ENCODE results near the gene PRMT7. TPM values are rescaled to one million over a fixed set of nuclear protein-coding genes. Genes with fewer than 3 reads are reported as not detected.

Gene PRMT7
- total RNA-seq, 1 donor, result 42.7 TPM

DNA sequence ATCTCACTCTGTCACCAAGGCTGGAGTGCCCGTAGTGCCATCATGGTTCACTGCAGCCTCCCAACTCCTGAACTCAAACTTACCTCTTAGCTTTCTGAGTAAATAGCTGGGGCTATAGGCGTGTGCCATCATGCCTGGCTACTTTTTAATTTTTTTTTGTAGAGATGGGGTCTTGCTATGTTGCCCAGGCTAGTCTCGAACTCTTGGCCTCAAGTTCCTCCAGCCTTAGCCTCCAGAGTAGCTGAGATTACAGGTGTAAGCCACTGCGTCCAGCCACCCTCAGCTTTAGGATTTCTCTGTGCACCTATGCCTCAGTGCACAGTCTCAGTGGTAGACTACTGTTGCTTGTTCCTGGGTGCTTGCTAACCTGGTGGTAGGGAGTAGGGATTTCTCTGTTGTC lies 41.0 kb upstream of the PRMT7 start:
- H3K4me3 ChIP-seq (ENCODE audit: low read depth, low read length), result no peak overlapping the region
- TF ChIP-seq, protein P1, sequence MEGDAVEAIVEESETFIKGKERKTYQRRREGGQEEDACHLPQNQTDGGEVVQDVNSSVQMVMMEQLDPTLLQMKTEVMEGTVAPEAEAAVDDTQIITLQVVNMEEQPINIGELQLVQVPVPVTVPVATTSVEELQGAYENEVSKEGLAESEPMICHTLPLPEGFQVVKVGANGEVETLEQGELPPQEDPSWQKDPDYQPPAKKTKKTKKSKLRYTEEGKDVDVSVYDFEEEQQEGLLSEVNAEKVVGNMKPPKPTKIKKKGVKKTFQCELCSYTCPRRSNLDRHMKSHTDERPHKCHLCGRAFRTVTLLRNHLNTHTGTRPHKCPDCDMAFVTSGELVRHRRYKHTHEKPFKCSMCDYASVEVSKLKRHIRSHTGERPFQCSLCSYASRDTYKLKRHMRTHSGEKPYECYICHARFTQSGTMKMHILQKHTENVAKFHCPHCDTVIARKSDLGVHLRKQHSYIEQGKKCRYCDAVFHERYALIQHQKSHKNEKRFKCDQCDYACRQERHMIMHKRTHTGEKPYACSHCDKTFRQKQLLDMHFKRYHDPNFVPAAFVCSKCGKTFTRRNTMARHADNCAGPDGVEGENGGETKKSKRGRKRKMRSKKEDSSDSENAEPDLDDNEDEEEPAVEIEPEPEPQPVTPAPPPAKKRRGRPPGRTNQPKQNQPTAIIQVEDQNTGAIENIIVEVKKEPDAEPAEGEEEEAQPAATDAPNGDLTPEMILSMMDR (IDR thresholded peaks at IDR 0.05; ENCODE audit: insufficient read depth, low read depth, low read length), result no peak
- no peak for DNase-seq (ENCODE audit: low read depth)

DNA sequence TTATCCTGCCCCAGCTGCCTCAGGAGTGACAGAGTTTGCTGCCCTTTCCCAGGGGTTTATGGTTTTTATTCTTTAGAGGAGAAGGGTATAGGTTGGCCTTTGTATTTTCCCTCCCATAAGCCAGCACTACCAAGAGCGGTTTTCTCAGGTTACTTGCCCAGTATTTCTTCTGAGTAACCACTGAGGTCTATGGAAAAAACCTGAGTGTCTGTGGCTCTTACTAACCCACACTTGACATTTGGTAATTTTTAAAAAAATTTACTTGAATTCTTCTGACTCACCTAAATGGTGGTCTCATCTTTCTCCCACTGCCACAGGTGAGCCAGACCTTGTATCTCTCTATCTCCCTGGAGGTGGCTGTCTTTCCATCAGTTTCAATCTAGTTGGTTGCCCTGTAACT lies 40.5 kb upstream of the PRMT7 start:
- H3K4me3 ChIP-seq (ENCODE audit: low read depth, low read length), result no peak overlapping the region
- DNase-seq (ENCODE audit: low read depth), result no peak
- TF ChIP-seq, protein P1 (IDR thresholded peaks at IDR 0.05; ENCODE audit: insufficient read depth, low read depth, low read length), result no peak

DNA sequence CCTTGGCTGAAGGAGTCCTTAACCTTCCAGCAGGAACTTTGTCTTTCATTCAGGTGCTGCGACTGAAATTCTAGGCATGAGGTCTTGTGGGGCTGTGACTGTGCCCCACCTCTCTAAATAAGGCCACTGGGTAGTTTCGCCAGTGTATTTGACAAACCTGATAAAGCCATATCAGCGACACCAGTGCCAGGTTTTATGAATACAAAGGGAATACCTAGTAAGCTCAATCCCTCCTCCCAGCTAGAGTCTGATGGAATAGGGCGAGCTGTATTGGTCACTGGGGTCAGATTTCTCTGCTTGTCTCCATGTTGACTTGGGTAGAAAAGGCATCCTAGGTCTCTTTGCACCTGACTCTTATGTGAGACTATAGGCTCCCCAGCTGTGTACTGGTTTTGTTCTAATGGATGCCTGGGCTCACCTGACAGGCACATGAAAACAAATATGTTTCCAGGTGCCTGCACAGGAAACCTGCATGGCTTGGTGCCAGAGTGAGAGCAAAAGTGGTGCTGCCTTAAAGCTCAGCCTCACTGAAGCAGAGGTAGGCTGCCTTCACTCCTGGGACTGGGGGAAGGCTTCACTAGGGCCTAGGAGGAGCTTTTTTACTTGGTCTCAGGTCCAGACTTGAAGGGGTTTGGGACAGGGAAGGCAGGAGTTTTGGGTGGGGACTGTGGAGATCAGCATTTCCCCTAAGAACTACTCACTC lies 38.2 kb upstream of the PRMT7 start:
- TF ChIP-seq, protein P1 (IDR thresholded peaks at IDR 0.05; ENCODE audit: insufficient read depth, low read depth, low read length), result no peak
- H3K4me3 ChIP-seq (ENCODE audit: low read depth, low read length), result no peak overlapping the region
- no peak for DNase-seq (ENCODE audit: low read depth)

DNA sequence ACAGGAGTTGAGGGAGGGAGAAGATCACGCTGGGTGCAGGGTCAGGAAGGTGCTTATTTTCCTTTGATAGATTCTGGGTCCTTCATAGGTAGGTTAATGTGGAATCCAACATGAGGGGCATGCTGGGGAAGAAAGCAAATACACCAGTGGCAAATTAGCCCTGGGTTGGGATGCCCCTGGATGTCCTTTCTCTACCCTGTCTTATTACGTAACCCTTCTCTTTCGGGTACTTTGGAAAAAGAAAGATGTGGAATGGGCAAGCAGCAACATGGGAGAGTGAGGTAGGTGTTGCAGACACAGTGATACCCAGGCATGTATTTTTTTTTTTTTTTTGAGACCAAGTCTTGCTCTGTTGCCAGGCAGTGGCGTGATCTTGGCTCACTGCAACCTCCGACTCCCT lies 37.4 kb upstream of the PRMT7 start:
- DNase-seq (ENCODE audit: low read depth), result no peak
- TF ChIP-seq, protein P1 (IDR thresholded peaks at IDR 0.05; ENCODE audit: insufficient read depth, low read depth, low read length), result no peak

DNA sequence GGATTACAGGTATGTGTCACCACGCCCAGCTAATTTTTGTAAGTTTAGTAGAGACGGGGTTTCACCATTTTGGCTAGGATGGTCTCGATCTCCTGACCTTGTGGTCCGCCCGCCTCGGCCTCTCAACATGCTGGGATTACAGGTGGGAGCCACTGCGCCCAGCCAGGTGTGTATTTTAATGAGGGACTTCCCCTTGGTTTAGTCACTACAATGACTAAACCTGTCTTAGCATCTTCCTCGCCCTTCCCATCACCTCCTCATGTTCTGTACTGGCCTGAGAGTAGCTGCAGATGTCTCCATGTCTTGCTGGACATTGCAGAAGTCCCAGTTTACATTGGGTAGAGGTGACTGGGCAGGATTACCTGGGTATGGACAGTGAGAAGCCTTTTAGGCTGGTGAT lies 36.9 kb upstream of the PRMT7 start:
- H3K4me3 ChIP-seq (ENCODE audit: low read depth, low read length), result no peak overlapping the region
- no peak for DNase-seq (ENCODE audit: low read depth)
- TF ChIP-seq, protein P1 (IDR thresholded peaks at IDR 0.05; ENCODE audit: insufficient read depth, low read depth, low read length), result no peak

More for the DNA sequence above, 37.4 kb upstream of the PRMT7 start:
- no peak overlapping the region for H3K4me3 ChIP-seq (ENCODE audit: low read depth, low read length)

DNA sequence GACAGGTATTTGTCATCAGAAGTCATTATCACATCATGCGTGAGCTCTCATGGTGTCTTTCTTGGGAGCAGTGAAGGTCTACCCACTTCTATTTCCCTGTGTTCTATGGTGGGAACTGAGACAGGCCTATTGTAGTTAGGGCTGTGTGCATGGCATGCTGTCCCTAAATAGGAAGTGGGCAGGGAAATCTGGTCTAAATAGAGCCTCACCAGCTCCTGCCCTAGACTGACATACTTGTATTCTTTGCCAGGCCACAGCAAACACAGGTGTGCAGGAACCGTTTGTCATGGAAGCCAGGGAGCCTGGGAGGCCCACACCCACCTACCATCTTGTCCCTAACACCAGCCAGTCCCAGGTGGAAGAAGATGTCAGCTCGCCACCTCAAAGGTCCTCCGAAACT lies 36.4 kb upstream of the PRMT7 start:
- no peak for DNase-seq (ENCODE audit: low read depth)
- H3K4me3 ChIP-seq (ENCODE audit: low read depth, low read length), result no peak overlapping the region
- TF ChIP-seq, protein P1 (IDR thresholded peaks at IDR 0.05; ENCODE audit: insufficient read depth, low read depth, low read length), result no peak
